Measurements from ENCODE around the gene RGS11. TPM values are rescaled to one million over a fixed set of nuclear protein-coding genes. Genes with fewer than 3 reads are reported as not detected.

RGS11 gene
- total RNA-seq, 2 experiments from 2014 or later: 0.14 TPM; not detected in 1

- H3K4me3 Mint-ChIP-seq: no peak overlapping the region
- CTCF ChIA-PET: interaction anchor here (1.0 kb wide), 1 partner anchor 9 kb away, joined by 3 read pairs; no protein-coding TSS in a partner anchor
- intact Hi-C loops (cut with micrococcal nuclease): no loop called here
- peaks cover 3% of the 10 kb centered on the region for H3K36me3 Mint-ChIP-seq
- H3K27me3 Mint-ChIP-seq: no peaks in the 10 kb centered on the region
- POLR2A ChIA-PET: no interaction called here
- H3K27ac Mint-ChIP-seq: no peak overlapping the region
- peaks cover 6% of the 10 kb centered on the region for H3K4me1 Mint-ChIP-seq (ENCODE audit: low read depth)
- no peaks in the 10 kb centered on the region for H3K9me3 Mint-ChIP-seq
- DNase-seq: no peak
Observed at GRCh38 chr16:309476-309875, 33.7 kb upstream of the RGS11 start.

- no peak overlapping the region for H3K27ac Mint-ChIP-seq
- ChIA-PET POLR2A (no interaction called here), CTCF (no interaction called here)
- no peaks in the 10 kb centered on the region for H3K9me3 Mint-ChIP-seq
- DNase-seq: no peak
- intact Hi-C loops (cut with micrococcal nuclease): no loop called here
- H3K4me3 Mint-ChIP-seq: no peak overlapping the region
- peaks cover 6% of the 10 kb centered on the region for H3K4me1 Mint-ChIP-seq (ENCODE audit: low read depth)
- H3K27me3 Mint-ChIP-seq: no peaks in the 10 kb centered on the region
- peaks cover 12% of the 10 kb centered on the region for H3K36me3 Mint-ChIP-seq
Observed at GRCh38 chr16:307691-308312, 32.1 kb upstream of the RGS11 start.

DNA sequence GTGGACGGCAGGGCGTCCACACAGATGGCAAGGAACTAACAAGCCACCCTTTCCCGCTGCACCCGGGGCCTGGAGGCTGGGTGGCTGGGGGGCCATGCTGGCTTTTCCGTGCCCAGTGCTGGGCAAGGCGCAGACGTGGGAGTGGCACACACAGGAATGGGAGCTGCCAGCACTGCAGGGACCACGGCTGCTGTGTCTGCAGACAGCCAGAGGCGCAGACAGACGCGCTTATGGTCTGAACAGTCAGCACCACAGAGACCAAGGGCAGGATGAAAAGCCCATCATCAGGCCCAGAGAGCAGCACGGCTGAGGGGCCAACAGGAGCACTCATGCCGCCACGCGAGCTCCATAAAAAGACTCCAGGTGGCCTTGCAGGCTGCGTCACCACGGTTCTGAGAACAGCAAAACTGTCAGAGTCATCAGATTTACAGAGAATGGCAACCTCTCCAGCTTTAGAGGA is 31.2 kb upstream of the RGS11 start:
- Mint-ChIP-seq H3K27ac (no peak overlapping the region), H3K4me3 (no peak overlapping the region), H3K4me1 (ENCODE audit: low read depth) (peaks cover 6% of the 10 kb centered on the region), H3K36me3 (peaks cover 10% of the 10 kb centered on the region), H3K9me3 (no peaks in the 10 kb centered on the region), H3K27me3 (no peaks in the 10 kb centered on the region)
- CTCF ChIA-PET: no interaction called here
- POLR2A ChIA-PET: no interaction called here
- DNase-seq: no peak
- intact Hi-C loops (cut with micrococcal nuclease): no loop called here

DNA sequence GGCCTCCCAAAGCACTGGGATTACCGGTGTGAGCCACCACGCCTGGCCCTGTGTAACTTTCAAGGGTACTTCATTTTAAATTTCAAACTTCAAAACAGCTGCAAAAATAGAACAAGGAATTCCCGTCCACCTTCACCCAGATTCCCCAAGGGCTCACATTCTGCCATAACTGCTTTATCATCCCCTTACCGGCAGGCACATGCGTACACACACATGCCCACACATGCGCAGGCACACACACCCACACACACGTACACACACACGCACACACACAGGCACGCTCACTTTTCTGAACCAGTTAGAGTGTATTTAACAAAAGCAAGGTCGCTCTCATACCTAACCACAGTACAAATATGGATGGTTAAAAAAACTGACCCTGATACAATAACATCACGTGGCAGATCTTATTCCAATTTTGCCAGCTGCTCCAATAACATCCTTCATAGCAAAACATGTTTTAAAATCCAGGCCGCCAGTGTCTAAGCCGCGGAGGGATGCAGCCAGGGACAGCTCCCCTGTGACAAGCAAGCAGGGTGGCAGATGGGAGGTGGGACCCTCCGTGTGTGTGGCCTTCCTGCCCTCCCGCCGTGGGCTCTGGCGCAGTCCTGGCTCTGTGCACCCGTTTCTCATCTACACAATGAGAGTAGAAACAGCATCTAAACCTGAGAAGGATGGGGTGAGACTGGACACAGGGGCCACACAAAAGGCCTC is 30.3 kb upstream of the RGS11 start:
- ChIA-PET POLR2A (no interaction called here), CTCF (no interaction called here)
- peaks cover 10% of the 10 kb centered on the region for H3K36me3 Mint-ChIP-seq
- H3K27ac Mint-ChIP-seq: no peak overlapping the region
- intact Hi-C loops (cut with micrococcal nuclease): no loop called here
- no peaks in the 10 kb centered on the region for H3K9me3 Mint-ChIP-seq
- H3K27me3 Mint-ChIP-seq: no peaks in the 10 kb centered on the region
- peaks cover 6% of the 10 kb centered on the region for H3K4me1 Mint-ChIP-seq (ENCODE audit: low read depth)
- DNase-seq: no peak
- no peak overlapping the region for H3K4me3 Mint-ChIP-seq

- DNase-seq: peak; percentile 19
- H3K36me3 Mint-ChIP-seq: peaks cover 10% of the 10 kb centered on the region
- H3K4me1 Mint-ChIP-seq (ENCODE audit: low read depth): no peaks in the 10 kb centered on the region
- H3K27ac Mint-ChIP-seq: no peak overlapping the region
- no peaks in the 10 kb centered on the region for H3K9me3 Mint-ChIP-seq
- intact Hi-C loops (cut with micrococcal nuclease): no loop called here
- CTCF ChIA-PET: interaction anchor here (0.8 kb wide), 1 partner anchor 58 kb away, joined by 3 read pairs; no protein-coding TSS in a partner anchor
- no peaks in the 10 kb centered on the region for H3K27me3 Mint-ChIP-seq
- no peak overlapping the region for H3K4me3 Mint-ChIP-seq
- POLR2A ChIA-PET: no interaction called here
Observed at GRCh38 chr16:303760-304505, 28.2 kb upstream of the RGS11 start.

GRCh38 chr16:301950-302349 is 26.2 kb upstream of the RGS11 start:
- Mint-ChIP-seq H3K27me3 (no peaks in the 10 kb centered on the region), H3K4me1 (ENCODE audit: low read depth) (no peaks in the 10 kb centered on the region), H3K36me3 (peaks cover 12% of the 10 kb centered on the region), H3K27ac (no peak overlapping the region), H3K9me3 (no peaks in the 10 kb centered on the region), H3K4me3 (no peak overlapping the region)
- intact Hi-C loops (cut with micrococcal nuclease): no loop called here
- no peak for DNase-seq
- ChIA-PET POLR2A (no interaction called here), CTCF (no interaction called here)

- no peak for DNase-seq
- no peaks in the 10 kb centered on the region for H3K9me3 Mint-ChIP-seq
- no peak overlapping the region for H3K27ac Mint-ChIP-seq
- peaks cover 12% of the 10 kb centered on the region for H3K36me3 Mint-ChIP-seq
- H3K27me3 Mint-ChIP-seq: no peaks in the 10 kb centered on the region
- intact Hi-C loops (cut with micrococcal nuclease): no loop called here
- H3K4me1 Mint-ChIP-seq (ENCODE audit: low read depth): no peaks in the 10 kb centered on the region
- ChIA-PET POLR2A (no interaction called here), CTCF (interaction anchor here (1.1 kb wide), 1 partner anchor 8 kb away, joined by 3 read pairs; no protein-coding TSS in a partner anchor)
- H3K4me3 Mint-ChIP-seq: no peak overlapping the region
Observed at GRCh38 chr16:301235-301634, 25.5 kb upstream of the RGS11 start.

DNA sequence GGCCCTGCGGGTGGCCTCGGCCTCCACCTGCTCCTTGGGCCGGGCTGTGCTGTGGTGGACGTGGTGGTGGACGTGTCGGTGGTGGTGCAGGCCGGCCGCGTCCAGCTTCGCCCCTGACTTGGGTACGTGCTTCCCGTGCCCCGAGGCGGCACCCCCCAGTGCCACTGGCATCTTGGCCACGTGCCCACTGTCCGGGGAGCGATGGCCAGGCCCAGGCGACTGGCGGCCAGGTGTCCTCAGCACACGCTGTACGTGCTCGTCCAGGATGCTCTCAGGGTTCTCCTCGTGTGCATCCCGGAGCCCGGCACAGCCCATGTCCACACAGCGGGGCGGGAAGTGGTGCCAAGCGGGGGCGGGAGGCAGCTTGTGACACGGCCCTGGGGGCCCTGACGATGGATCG is 22.1 kb upstream of the RGS11 start:
- Mint-ChIP-seq H3K27ac (no peak overlapping the region), H3K27me3 (no peaks in the 10 kb centered on the region), H3K4me3 (no peak overlapping the region), H3K4me1 (ENCODE audit: low read depth) (no peaks in the 10 kb centered on the region), H3K9me3 (no peaks in the 10 kb centered on the region), H3K36me3 (peaks cover 4% of the 10 kb centered on the region)
- intact Hi-C loops (cut with micrococcal nuclease): no loop called here
- ChIA-PET POLR2A (no interaction called here), CTCF (no interaction called here)
- no peak for DNase-seq

- POLR2A ChIA-PET: no interaction called here
- intact Hi-C loops (cut with micrococcal nuclease): no loop called here
- Mint-ChIP-seq H3K36me3 (peaks cover 6% of the 10 kb centered on the region), H3K27me3 (no peaks in the 10 kb centered on the region), H3K4me3 (no peak overlapping the region), H3K27ac (no peak overlapping the region), H3K4me1 (ENCODE audit: low read depth) (no peaks in the 10 kb centered on the region), H3K9me3 (no peaks in the 10 kb centered on the region)
- CTCF ChIA-PET: interaction anchor here (0.5 kb wide), 1 partner anchor 107 kb away, joined by 5 read pairs; no protein-coding TSS in a partner anchor
- DNase-seq: no peak
Observed at GRCh38 chr16:296806-297510, 21.2 kb upstream of the RGS11 start.

DNA sequence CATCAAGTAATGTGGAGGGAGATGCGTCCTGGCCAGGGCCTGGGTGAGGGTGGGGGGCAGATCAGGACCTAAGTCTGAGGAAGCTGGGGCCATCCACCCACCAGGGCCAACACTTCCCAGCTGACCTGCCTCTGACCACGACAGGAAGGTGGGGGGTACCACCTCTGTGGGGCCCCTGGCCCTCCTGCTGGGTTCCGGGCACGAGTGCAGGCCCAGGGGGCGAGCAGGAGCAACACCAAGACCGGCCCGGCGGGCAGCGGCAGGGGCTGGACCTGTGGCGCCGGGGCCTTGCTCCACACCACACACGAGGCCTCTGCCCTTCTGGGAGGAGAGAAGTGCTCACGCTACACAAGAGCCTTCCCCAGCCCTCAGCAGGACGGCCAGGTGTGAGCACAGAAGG is 20.5 kb upstream of the RGS11 start:
- peaks cover 10% of the 10 kb centered on the region for H3K36me3 Mint-ChIP-seq
- H3K9me3 Mint-ChIP-seq: no peaks in the 10 kb centered on the region
- ChIA-PET POLR2A (no interaction called here), CTCF (interaction anchor here (1.2 kb wide), 1 partner anchor 189 kb away, joined by 3 read pairs; no protein-coding TSS in a partner anchor)
- H3K27ac Mint-ChIP-seq: no peak overlapping the region
- no peak overlapping the region for H3K4me3 Mint-ChIP-seq
- H3K4me1 Mint-ChIP-seq (ENCODE audit: low read depth): no peaks in the 10 kb centered on the region
- intact Hi-C loops (cut with micrococcal nuclease): no loop called here
- DNase-seq: no peak
- no peaks in the 10 kb centered on the region for H3K27me3 Mint-ChIP-seq

DNA sequence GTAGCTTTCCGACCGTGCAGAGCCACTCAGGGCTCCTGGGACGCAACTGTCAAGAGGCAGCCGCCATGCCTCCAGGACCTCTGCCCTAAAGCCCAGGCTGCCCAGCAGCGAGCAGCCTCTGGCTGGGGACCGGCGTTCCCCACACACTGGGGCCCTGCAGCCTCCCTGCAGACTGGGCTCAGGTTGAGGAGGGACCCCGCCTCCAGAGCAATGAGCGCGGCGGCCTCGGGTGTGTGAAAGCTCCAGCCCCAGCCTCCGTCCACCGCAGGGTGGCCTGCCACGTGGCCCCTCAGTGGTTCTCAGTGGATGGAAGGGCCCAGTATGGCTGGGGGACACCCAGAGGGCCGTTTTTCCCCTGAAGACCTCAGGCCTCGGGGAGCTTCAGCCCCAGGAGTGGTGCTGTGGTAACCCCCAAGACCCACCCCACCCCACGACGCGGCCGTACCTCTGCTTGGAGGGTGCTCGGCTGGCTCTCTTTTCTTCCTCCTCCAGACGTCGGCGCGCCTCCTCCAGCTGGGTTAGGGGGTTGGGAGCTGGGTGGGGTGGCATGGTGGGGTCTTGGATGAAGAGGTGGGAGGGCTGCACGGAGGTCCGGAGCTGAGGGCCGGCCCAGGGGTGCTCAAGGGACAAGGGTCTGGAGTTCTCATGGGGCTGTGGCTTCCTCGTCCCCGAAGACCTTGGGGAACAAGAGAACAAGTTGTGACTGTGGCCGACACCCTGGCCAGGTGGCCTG is 17.5 kb upstream of the RGS11 start:
- H3K27ac Mint-ChIP-seq: no peak overlapping the region
- H3K27me3 Mint-ChIP-seq: no peaks in the 10 kb centered on the region
- H3K36me3 Mint-ChIP-seq: peaks cover 10% of the 10 kb centered on the region
- no peaks in the 10 kb centered on the region for H3K9me3 Mint-ChIP-seq
- no peak for DNase-seq
- H3K4me1 Mint-ChIP-seq (ENCODE audit: low read depth): no peaks in the 10 kb centered on the region
- H3K4me3 Mint-ChIP-seq: no peak overlapping the region
- POLR2A ChIA-PET: no interaction called here
- intact Hi-C loops (cut with micrococcal nuclease): no loop called here
- CTCF ChIA-PET: no interaction called here

DNA sequence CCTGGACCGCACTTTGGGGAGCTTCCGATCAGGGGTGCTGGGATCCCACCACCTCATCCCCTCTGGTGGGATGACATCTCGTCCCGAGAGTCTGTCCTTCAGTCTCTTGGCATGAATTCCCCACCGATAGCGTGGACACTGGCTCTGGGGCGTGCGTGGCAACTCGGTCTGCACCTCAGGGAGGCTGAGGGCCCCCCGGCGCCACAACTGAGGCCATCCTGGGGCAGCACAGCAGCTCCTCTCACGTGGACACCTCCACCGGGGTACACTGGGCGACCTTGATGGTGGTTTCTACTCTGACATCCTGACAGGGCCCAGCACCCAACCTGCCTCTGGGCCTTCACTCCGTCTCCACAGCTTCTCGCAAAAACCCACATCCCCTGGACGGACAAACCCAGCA is 15.8 kb upstream of the RGS11 start:
- Mint-ChIP-seq H3K27ac (no peak overlapping the region), H3K9me3 (no peaks in the 10 kb centered on the region), H3K4me3 (no peak overlapping the region), H3K27me3 (no peaks in the 10 kb centered on the region), H3K36me3 (peaks cover 16% of the 10 kb centered on the region), H3K4me1 (ENCODE audit: low read depth) (no peaks in the 10 kb centered on the region)
- no peak for DNase-seq
- intact Hi-C loops (cut with micrococcal nuclease): no loop called here
- CTCF ChIA-PET: no interaction called here
- POLR2A ChIA-PET: no interaction called here
